GM12878 (cell line): ENCODE measurements around the gene SCT. TPM values are rescaled to one million over a fixed set of nuclear protein-coding genes. Genes with fewer than 3 reads are reported as not detected.

Experiments
- BCL11A ChIP-seq: IDR thresholded peaks from 2 replicates; pipeline ENCODE4 v1.6.1; 2011; ENCODE audit warnings: low read depth, low read length
- CBX3 ChIP-seq: fragments of 200-600 bp; sonication (generic); IDR thresholded peaks from 2 replicates; pipeline ENCODE4 v1.6.1; 2016; ENCODE audit warnings: low read depth, borderline replicate concordance
- POU2F2 ChIP-seq: IDR thresholded peaks from 3 replicates; pipeline ENCODE4 v1.6.1; 2011; ENCODE audit warnings: low read depth, mild to moderate bottlenecking, low read length, borderline replicate concordance
- RUNX3 ChIP-seq: IDR thresholded peaks from 2 replicates; pipeline ENCODE4 v1.6.1; 2012; ENCODE audit warnings: low read length, inconsistent platforms
- SUPT20H ChIP-seq: IDR thresholded peaks from 2 replicates; pipeline ENCODE4 v1.6.1; 2011; ENCODE audit warnings: low read depth, mild to moderate bottlenecking, low read length, moderate library complexity, borderline replicate concordance; ENCODE audit not compliant: control insufficient read depth
- TARDBP ChIP-seq: IDR thresholded peaks from 2 replicates; pipeline ENCODE4 v1.6.1; 2016; ENCODE audit warnings: borderline replicate concordance
- TCF3 ChIP-seq: IDR thresholded peaks from 2 replicates; pipeline ENCODE4 v1.6.1; 2012; ENCODE audit warnings: low read depth, mild to moderate bottlenecking, low read length, borderline replicate concordance; ENCODE audit not compliant: insufficient read depth
- YBX1 ChIP-seq: fragments of 450-650 bp; IDR thresholded peaks from 2 replicates; pipeline ENCODE4 v1.6.1; 2016; ENCODE audit warnings: antibody characterized with exemption
- ZNF217 ChIP-seq: fragments of 450-650 bp; IDR thresholded peaks from 2 replicates; pipeline ENCODE4 v1.6.1; 2017; ENCODE audit warnings: antibody characterized with exemption, mild to moderate bottlenecking
- polyA plus RNA-seq, 11 experiments: library from polyadenylated mRNA; depleted of rRNA in 4 of 11; unstranded in 6 of 11; stranded (reverse) in 5 of 11; fragments of >200 nt; fragmentation: Nextera tagmentation in 4 of 11; fragmentation: Illumina TruSeq in 1 of 11; extraction: Ambion mirVana in 4 of 11; extraction: Trizol in 1 of 11; gene quantifications; 1 replicate in 1 of 11; 2 replicates in 10 of 11; pipeline versions ENCODE4 v1.2.1 to v1.2.3, GENCODE V29; 2011 to 2016; ENCODE audit warnings: inconsistent platforms in 2 of 11, missing spikeins in 2 of 11, low read depth in 1 of 11
- total RNA-seq, 4 experiments: library from RNA; depleted of rRNA in 3 of 4; stranded (reverse); fragments of >200 nt in 3 of 4; fragmentation: Illumina TruSeq in 1 of 4; extraction: Trizol in 1 of 4; gene quantifications; 2 replicates each; pipeline versions ENCODE4 v1.2.1 to v1.2.3, GENCODE V29; 2013 to 2021
- TF ChIP-seq, protein P1 (sequence below): fragments of 150-350 bp; IDR thresholded peaks from 2 replicates; pipeline ENCODE4 v1.6.1; 2016; ENCODE audit warnings: low read depth, low read length
- TF ChIP-seq, protein P2 (sequence below): fragments of 450-650 bp; IDR thresholded peaks from 2 replicates; pipeline ENCODE4 v1.6.1; 2018; ENCODE audit warnings: borderline replicate concordance, mild to moderate bottlenecking; ENCODE audit not compliant: partially characterized antibody
- TF ChIP-seq, protein P3 (sequence below): IDR thresholded peaks from 2 replicates; pipeline ENCODE4 v1.6.1; 2012; ENCODE audit warnings: low read depth, low read length, improper control_type of control experiment
- TF ChIP-seq, protein P4 (sequence below): fragments of 450-650 bp; IDR thresholded peaks from 2 replicates; pipeline ENCODE4 v1.6.1; 2016; ENCODE audit warnings: mild to moderate bottlenecking

SCT gene
- total and polyA plus RNA-seq, 10 of the 15 experiments (the other 5 are each of a cell fraction or from before 2014, with no cell fraction given) = not detected

DNA sequence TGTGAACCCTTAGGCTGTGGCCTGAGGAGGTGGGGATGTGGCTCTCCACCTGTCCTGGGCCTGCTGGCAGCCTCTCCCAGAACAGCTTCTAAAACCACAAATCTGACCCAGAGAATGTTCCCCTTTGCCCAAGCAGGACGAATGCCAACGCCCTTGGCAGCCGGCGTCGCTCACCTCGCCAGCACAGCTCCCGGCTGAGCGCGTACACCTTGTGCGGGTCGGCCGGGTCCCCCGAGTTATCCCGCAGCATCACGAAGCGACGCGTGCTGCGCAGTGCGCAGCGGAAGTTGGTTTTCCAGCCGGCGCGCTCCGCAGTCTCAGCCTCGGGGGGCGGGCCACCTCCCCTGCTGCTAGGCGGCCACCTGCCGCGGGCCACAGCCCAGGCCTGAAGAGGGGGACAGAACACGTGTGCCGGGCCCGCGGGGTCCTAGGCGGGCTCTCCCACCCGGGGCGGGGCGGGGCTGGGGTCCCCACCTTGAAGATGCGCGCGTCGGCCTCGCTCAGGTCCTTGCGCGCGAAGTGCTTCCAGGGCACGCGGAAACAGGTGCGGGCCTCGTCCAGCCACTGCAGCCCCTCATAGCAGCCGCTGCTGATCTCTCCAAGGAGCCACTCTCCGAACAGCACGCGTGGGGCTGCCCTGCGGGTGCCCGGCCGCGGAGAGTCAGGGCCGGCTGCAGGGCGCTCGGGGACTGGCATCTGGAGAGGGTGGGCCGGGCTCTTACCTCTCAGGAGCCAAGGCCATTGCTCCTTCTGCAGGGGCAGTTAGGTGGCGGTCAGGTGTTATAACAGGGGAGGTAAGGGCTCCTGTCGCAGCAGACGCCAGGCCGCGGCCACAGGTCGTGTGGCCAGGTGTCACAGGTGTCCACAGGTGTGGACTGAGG is 12.1 kb downstream of the SCT start (continued):
- TF ChIP-seq, protein P1, sequence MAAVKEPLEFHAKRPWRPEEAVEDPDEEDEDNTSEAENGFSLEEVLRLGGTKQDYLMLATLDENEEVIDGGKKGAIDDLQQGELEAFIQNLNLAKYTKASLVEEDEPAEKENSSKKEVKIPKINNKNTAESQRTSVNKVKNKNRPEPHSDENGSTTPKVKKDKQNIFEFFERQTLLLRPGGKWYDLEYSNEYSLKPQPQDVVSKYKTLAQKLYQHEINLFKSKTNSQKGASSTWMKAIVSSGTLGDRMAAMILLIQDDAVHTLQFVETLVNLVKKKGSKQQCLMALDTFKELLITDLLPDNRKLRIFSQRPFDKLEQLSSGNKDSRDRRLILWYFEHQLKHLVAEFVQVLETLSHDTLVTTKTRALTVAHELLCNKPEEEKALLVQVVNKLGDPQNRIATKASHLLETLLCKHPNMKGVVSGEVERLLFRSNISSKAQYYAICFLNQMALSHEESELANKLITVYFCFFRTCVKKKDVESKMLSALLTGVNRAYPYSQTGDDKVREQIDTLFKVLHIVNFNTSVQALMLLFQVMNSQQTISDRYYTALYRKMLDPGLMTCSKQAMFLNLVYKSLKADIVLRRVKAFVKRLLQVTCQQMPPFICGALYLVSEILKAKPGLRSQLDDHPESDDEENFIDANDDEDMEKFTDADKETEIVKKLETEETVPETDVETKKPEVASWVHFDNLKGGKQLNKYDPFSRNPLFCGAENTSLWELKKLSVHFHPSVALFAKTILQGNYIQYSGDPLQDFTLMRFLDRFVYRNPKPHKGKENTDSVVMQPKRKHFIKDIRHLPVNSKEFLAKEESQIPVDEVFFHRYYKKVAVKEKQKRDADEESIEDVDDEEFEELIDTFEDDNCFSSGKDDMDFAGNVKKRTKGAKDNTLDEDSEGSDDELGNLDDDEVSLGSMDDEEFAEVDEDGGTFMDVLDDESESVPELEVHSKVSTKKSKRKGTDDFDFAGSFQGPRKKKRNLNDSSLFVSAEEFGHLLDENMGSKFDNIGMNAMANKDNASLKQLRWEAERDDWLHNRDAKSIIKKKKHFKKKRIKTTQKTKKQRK = no peak
- TF ChIP-seq ZNF217 (no peak), TARDBP (no peak; the same call in 1 of the 2 replicates), BCL11A (no peak), YBX1 (no peak), CBX3 (no peak), SUPT20H (no peak), RUNX3 (peak; percentile 25; the same call in 1 of the 2 replicates), TCF3 (no peak), POU2F2 (peak; percentile 38; the same call in 2 of the 3 replicates)
- TF ChIP-seq, protein P2, sequence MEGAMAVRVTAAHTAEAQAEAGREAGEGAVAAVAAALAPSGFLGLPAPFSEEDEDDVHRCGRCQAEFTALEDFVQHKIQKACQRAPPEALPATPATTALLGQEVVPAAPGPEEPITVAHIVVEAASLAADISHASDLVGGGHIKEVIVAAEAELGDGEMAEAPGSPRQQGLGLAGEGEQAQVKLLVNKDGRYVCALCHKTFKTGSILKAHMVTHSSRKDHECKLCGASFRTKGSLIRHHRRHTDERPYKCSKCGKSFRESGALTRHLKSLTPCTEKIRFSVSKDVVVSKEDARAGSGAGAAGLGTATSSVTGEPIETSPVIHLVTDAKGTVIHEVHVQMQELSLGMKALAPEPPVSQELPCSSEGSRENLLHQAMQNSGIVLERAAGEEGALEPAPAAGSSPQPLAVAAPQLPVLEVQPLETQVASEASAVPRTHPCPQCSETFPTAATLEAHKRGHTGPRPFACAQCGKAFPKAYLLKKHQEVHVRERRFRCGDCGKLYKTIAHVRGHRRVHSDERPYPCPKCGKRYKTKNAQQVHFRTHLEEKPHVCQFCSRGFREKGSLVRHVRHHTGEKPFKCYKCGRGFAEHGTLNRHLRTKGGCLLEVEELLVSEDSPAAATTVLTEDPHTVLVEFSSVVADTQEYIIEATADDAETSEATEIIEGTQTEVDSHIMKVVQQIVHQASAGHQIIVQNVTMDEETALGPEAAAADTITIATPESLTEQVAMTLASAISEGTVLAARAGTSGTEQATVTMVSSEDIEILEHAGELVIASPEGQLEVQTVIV = no peak
- TF ChIP-seq, protein P3, sequence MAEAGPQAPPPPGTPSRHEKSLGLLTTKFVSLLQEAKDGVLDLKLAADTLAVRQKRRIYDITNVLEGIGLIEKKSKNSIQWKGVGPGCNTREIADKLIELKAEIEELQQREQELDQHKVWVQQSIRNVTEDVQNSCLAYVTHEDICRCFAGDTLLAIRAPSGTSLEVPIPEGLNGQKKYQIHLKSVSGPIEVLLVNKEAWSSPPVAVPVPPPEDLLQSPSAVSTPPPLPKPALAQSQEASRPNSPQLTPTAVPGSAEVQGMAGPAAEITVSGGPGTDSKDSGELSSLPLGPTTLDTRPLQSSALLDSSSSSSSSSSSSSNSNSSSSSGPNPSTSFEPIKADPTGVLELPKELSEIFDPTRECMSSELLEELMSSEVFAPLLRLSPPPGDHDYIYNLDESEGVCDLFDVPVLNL = no peak
- TF ChIP-seq, protein P4, sequence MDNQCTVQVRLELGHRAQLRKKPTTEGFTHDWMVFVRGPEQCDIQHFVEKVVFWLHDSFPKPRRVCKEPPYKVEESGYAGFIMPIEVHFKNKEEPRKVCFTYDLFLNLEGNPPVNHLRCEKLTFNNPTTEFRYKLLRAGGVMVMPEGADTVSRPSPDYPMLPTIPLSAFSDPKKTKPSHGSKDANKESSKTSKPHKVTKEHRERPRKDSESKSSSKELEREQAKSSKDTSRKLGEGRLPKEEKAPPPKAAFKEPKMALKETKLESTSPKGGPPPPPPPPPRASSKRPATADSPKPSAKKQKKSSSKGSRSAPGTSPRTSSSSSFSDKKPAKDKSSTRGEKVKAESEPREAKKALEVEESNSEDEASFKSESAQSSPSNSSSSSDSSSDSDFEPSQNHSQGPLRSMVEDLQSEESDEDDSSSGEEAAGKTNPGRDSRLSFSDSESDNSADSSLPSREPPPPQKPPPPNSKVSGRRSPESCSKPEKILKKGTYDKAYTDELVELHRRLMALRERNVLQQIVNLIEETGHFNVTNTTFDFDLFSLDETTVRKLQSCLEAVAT = peak; percentile 88; the same call in 1 of the 2 replicates
